Psoas muscle (tissue), 8 donors: ENCODE results near the gene BLCAP. TPM values are rescaled to one million over a fixed set of nuclear protein-coding genes. Genes with fewer than 3 reads are reported as not detected.

Experiments
- ATAC-seq, 4 donors: fragments of 200-7000 bp; cut with Tn5 transposase; one replicate each; pipeline ENCODE4 v1.9.1; 2020; ENCODE audit warnings: moderate library complexity in 3 of 4, mild to moderate bottlenecking in 2 of 4
- DNase-seq, 2 donors: peaks; one replicate each; pipeline ENCODE4 v3.0.0-alpha.2; 2020
- H3K27ac ChIP-seq: fragments of 200-600 bp; one replicate; pipeline ENCODE4 v1.8.0; 2022
- H3K27me3 ChIP-seq, 3 donors: fragments of 200-600 bp in 1 of 3; one replicate each; pipeline versions ENCODE4 v1.6.1 to v1.8.0; 2013 to 2022; ENCODE audit warnings: low read length in 2 of 3, mild to moderate bottlenecking in 2 of 3, moderate library complexity in 1 of 3; ENCODE audit not compliant: insufficient read depth in 3 of 3
- H3K36me3 ChIP-seq, 2 donors: fragments of 200-600 bp in 1 of 2; one replicate each; pipeline versions ENCODE4 v1.6.1 to v1.8.0; 2013 to 2022; ENCODE audit warnings: low read depth in 1 of 2, mild to moderate bottlenecking in 1 of 2, moderate library complexity in 1 of 2; ENCODE audit not compliant: insufficient read depth in 1 of 2
- H3K4me1 ChIP-seq: fragments of 200-600 bp; one replicate; pipeline ENCODE4 v1.8.0; 2022
- H3K4me3 ChIP-seq: fragments of 200-600 bp; one replicate; pipeline ENCODE4 v1.8.0; 2022; ENCODE audit warnings: mild to moderate bottlenecking
- H3K9me3 ChIP-seq: fragments of 200-600 bp; one replicate; pipeline ENCODE4 v1.8.0; 2022
- WGBS, 3 donors: extraction: QIAGEN DNeasy Blood & Tissue Kit; methylation state at CpG; one replicate each; pipeline versions ENCODE4 v1.1.6 to v1.1.7; 2013; 5-methylcytosine and 5-hydroxymethylcytosine counted together
- intact Hi-C, 2 donors: fragments of 100-400 bp; cut with DNase I; formaldehyde crosslinking; loops; one replicate each; pipeline versions ENCODE4 v1.11.0 to v1.14.2; 2022
- polyA plus RNA-seq, 3 donors: library from polyadenylated mRNA; stranded (reverse); fragments of 200-250 nt; gene quantifications; one replicate each; pipeline ENCODE4 v1.2.3, GENCODE V29; 2013
- total RNA-seq, 4 donors: library from RNA; stranded (reverse); fragmentation: NEBNext Ultra II Directional in 2 of 4; extraction: Animal tissue kit (Norgen Biotek cat#: 25700) in 2 of 4; gene quantifications; one replicate each; pipeline versions ENCODE4 v1.2.1 to v1.2.4, GENCODE V29; 2021 to 2023
- TF ChIP-seq, protein P1 (sequence below): fragments of 200-600 bp; IDR thresholded peaks from one replicate; pipeline ENCODE4 v1.8.0; 2022; ENCODE audit warnings: antibody characterized with exemption
- donor health status: healthy with polysubstance abuse.
- donor health status: DM: no; HTN: no; CAD: no; lungs with moderate emphysema.
- donor health status: Bipolar disorder and iron deficiency.
- donor health status: healthy.
- donor health status: DM: yes; HTN: yes; CAD: no.
- donor health status: DM: no; HTN: no; CAD: no.
- donor health status: DM: no; HTN: no; CAD: no.
- donor health status: DM: yes; HTN: yes; CAD: no.

BLCAP gene
- total and polyA plus RNA-seq, 7 donors: 267 to 656 (median 366) TPM

DNA sequence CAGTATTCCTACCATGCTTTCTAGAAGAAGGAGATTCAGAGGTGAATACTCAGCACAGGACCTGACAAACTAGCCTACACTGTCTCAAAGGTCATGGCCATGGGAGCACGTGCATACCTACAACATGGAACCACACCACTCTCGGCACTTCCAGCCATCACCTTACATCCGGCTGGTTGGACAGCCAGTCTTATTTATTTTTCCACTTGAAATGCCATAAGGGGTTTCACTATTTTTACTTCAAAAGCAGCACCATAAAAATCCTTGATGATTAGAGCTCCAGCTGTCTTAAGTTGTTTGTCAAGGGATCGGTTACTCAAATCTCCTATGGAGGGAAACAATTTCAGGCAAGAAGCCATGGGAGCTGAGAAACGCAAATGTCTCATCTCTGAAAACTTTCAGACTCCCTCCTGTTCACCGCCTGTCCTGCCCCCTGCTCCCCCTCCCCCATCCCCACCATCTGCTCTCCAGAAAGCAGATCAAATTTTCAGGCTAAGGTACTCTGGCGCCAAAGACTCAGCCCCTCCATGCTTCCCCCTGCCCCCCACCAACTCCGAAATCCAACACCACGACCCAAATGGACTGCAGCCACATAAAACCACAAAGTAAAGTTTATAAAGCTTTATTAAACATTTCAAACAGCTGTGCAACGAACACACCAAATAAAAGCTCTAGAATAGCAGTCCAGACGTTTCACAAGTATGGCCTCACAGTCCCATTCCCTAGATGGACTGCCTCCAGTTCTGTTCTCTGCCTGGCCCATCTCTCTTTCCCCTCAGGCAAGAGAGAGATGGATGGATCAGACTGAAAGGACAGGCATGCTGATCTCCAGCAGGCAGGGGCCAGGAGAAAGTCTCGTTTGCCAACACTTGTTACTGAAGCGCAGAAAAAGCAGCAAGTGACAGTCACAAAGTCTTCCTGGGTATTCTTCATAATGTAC is 10.6 kb downstream of the BLCAP start:
- Histone ChIP-seq H3K36me3 (peaks cover 0 to 69% of the 10 kb centered on the region in 2 donors), H3K4me1 (peaks cover 62% of the 10 kb centered on the region), H3K27ac (peak overlapping the region; percentile 100), H3K4me3 (peak overlapping the region; percentile 100), H3K27me3 (no peaks in the 10 kb centered on the region), H3K9me3 (no peaks in the 10 kb centered on the region)
- 21 to 35% (median 26%) methylated on average over 13 of the region's 13 CpGs for WGBS, 3 donors
- intact Hi-C loops: no loop called here
- TF ChIP-seq, protein P1, sequence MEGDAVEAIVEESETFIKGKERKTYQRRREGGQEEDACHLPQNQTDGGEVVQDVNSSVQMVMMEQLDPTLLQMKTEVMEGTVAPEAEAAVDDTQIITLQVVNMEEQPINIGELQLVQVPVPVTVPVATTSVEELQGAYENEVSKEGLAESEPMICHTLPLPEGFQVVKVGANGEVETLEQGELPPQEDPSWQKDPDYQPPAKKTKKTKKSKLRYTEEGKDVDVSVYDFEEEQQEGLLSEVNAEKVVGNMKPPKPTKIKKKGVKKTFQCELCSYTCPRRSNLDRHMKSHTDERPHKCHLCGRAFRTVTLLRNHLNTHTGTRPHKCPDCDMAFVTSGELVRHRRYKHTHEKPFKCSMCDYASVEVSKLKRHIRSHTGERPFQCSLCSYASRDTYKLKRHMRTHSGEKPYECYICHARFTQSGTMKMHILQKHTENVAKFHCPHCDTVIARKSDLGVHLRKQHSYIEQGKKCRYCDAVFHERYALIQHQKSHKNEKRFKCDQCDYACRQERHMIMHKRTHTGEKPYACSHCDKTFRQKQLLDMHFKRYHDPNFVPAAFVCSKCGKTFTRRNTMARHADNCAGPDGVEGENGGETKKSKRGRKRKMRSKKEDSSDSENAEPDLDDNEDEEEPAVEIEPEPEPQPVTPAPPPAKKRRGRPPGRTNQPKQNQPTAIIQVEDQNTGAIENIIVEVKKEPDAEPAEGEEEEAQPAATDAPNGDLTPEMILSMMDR: no peak
- ATAC-seq: peak; percentile 55 to 74 (median 60)
- peak in 1 of 2 donors; percentile 66 for DNase-seq

DNA sequence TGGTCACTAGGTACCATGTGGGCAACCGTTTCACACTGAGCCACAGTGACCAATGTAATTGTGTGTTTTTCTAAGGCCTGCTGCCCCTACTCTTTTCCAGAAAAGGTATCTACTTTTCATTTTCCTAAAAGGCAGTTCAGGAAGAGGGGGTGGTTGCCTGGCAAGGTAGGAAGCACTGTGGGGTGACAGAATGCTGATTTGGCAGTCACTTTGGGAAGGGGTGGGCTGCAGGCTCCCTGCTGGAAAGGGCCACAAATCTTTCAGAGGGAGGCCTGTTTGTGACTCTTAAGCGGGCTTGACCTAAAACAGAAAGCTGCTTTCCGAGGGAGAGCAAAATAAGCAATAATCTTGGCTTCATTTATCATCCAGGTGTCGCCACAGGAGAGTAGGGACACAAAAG is 11.8 kb downstream of the BLCAP start:
- peak overlapping the region; percentile 25 for H3K4me3 ChIP-seq
- no peak for ATAC-seq
- TF ChIP-seq, protein P1: no peak
- intact Hi-C loops: no loop called here
- H3K4me1 ChIP-seq: peaks cover 57% of the 10 kb centered on the region
- H3K27me3 ChIP-seq: no peaks in the 10 kb centered on the region
- peak overlapping the region; percentile 100 for H3K27ac ChIP-seq
- no peak for DNase-seq
- H3K9me3 ChIP-seq: no peaks in the 10 kb centered on the region
- WGBS, 3 donors: 76 to 79% (median 78%) methylated on average over 4 of the region's 4 CpGs
- peaks cover 0 to 73% of the 10 kb centered on the region in 2 donors for H3K36me3 ChIP-seq

DNA sequence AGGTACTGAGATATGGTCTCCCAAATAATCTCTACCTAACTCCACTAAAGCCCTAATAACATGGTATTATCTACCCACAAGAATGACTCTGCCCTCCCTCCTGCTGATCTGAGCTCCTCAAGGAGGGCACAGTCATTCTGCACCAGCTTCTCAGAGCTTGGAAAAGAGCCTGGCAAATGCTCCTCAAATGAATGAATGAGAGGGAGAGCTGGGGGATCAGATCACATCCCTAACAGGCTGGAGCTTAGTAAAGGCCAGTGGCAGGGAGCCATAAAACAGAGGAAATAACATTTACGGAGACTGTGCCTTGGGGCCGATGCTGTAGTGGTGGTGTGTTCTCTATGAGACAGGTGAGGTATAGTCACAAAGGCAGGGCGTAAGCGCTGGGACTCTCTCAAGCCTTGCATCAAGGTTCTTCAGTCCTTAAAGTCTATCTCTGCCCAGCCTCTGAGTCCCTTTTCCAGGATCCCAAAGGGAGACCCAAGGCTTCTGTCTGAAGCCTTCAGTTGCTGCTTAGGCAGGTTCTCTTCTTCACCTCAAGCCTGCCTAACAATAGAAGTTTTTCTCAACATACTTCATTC is 13.8 kb downstream of the BLCAP start:
- ATAC-seq (peak in 1 of 4 donors; percentile 1), DNase-seq (no peak)
- no peaks in the 10 kb centered on the region for H3K27me3 ChIP-seq
- peak overlapping the region; percentile 100 for H3K27ac ChIP-seq
- H3K4me3 ChIP-seq: no peak overlapping the region
- peaks cover 40% of the 10 kb centered on the region for H3K4me1 ChIP-seq
- peaks cover 0 to 76% of the 10 kb centered on the region in 2 donors for H3K36me3 ChIP-seq
- WGBS, 3 donors: 52 to 61% (median 59%) methylated on average over 4 of the region's 4 CpGs
- intact Hi-C loops: no loop called here
- no peaks in the 10 kb centered on the region for H3K9me3 ChIP-seq
- TF ChIP-seq, protein P1: no peak

DNA sequence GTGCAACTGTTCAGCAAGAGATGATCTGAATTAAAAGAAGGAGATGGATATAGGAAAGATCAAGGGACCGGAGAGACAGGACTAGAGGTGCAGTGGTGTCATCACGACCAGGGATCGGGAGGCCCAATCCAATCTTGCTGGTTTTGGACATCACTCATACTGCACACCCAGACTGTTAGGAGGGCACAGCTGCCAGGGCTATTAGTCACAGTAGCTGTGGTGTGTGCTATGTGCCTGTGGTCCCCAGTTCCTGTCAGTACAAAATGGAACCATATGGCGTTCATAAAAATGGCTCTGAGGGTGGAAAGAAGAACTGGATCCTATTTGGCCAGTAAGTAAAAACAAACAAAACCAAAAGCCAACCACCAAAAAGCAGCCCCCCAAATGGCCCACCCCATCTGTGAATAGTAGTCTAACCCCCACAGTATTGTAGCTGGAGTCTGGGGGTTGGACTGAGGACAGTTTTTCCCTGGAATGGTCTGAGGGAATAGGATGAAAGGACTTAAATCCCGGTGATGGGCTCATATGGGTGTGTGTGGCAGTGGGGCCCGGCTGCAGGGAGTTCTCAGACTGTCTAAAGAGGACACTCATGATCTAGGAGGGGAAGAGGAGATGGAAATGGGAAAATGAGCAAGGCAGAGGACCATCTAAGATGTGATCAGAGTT is 15.9 kb downstream of the BLCAP start:
- H3K9me3 ChIP-seq: no peaks in the 10 kb centered on the region
- TF ChIP-seq, protein P1: no peak
- 69 to 80% (median 80%) methylated on average over 6 of the region's 6 CpGs for WGBS, 3 donors
- no peaks in the 10 kb centered on the region for H3K27me3 ChIP-seq
- no peak for DNase-seq
- peaks cover 23% of the 10 kb centered on the region for H3K4me1 ChIP-seq
- peak; percentile 43 to 66 (median 53) for ATAC-seq
- intact Hi-C loops: no loop called here
- H3K36me3 ChIP-seq: peaks cover 0 to 66% of the 10 kb centered on the region in 2 donors
- no peak overlapping the region for H3K4me3 ChIP-seq
- peak overlapping the region; percentile 50 for H3K27ac ChIP-seq
